ENCODE data around the gene SSTR1. TPM values are rescaled to one million over a fixed set of nuclear protein-coding genes. Genes with fewer than 3 reads are reported as not detected.

The SSTR1 gene
- total RNA-seq, 1 experiment from 2014 or later = 0.07 TPM

- Histone ChIP-seq H3F3A (ENCODE audit: low read length, unreplicated experiment) (no peaks in the 10 kb centered on the region), H3K9ac (ENCODE audit: low read length) (no peak overlapping the region), H3K9me2 (replicated peaks; ENCODE audit: low read length) (no peaks in the 10 kb centered on the region), H3K27ac (ENCODE audit: low read length) (no peak overlapping the region), H2AFZ (ENCODE audit: low read length) (peak overlapping the region; percentile 69), H4K20me1 (ENCODE audit: low read length) (no peaks in the 10 kb centered on the region), H3K4me1 (ENCODE audit: insufficient read depth, low read length) (peaks cover 7% of the 10 kb centered on the region; the same call in 1 of the 2 replicates), H3K79me2 (ENCODE audit: low read length) (no peaks in the 10 kb centered on the region), H3K4me2 (ENCODE audit: low read length) (peak overlapping the region; percentile 81), H3K27me3 (ENCODE audit: low read length) (peaks cover 51% of the 10 kb centered on the region), H3K4me3 (ENCODE audit: low read length) (peak overlapping the region; percentile 62), H3K36me3 (ENCODE audit: low read depth, low read length) (no peaks in the 10 kb centered on the region), H3K9me3 (ENCODE audit: low read length) (no peaks in the 10 kb centered on the region)
- no peak for DNase-seq
- CTCF ChIA-PET = no interaction called here
- TF ChIP-seq EZH2phosphoT487 (IDR thresholded peaks at IDR 0.05; ENCODE audit: borderline replicate concordance, low read length) (0 out of 2 replicates have a peak, but pooled peaks have one; percentile 14), CTCF (conservative IDR thresholded peaks at IDR 0.05; ENCODE audit: low read depth, low read length) (no peak), EZH2 (IDR thresholded peaks at IDR 0.05; ENCODE audit: low read length, unreplicated experiment) (no peak)
- intact Hi-C loops (cut with micrococcal nuclease) = no loop called here
- no peak for ATAC-seq
- POLR2A ChIA-PET (ENCODE audit: unreplicated experiment) = no interaction called here
- no TSS peak for BruUV-seq (replicated peaks)
Observed at GRCh38 chr14:38208618-38209562, 1.2 kb downstream of the SSTR1 start.

GRCh38 chr14:38209572-38210557 is 2.2 kb downstream of the SSTR1 start:
- TF ChIP-seq CTCF (conservative IDR thresholded peaks at IDR 0.05; ENCODE audit: low read depth, low read length) = no peak
- no peak for TF ChIP-seq EZH2 (IDR thresholded peaks at IDR 0.05; ENCODE audit: low read length, unreplicated experiment)
- no peak for TF ChIP-seq EZH2phosphoT487 (IDR thresholded peaks at IDR 0.05; ENCODE audit: borderline replicate concordance, low read length)
- no peak overlapping the region for H3K9ac ChIP-seq (ENCODE audit: low read length)
- no peak overlapping the region; the same call in 1 of the 2 replicates for H3K4me2 ChIP-seq (ENCODE audit: low read length)
- H4K20me1 ChIP-seq (ENCODE audit: low read length) = no peaks in the 10 kb centered on the region
- no peaks in the 10 kb centered on the region for H3F3A ChIP-seq (ENCODE audit: low read length, unreplicated experiment)
- ChIA-PET POLR2A (ENCODE audit: unreplicated experiment) (no interaction called here), CTCF (no interaction called here)
- peak; percentile 61 for ATAC-seq
- H3K4me1 ChIP-seq (ENCODE audit: insufficient read depth, low read length) = peaks cover 7% of the 10 kb centered on the region; the same call in 1 of the 2 replicates
- no peaks in the 10 kb centered on the region for H3K79me2 ChIP-seq (ENCODE audit: low read length)
- no peaks in the 10 kb centered on the region for H3K9me3 ChIP-seq (ENCODE audit: low read length)
- H3K27me3 ChIP-seq (ENCODE audit: low read length) = peaks cover 51% of the 10 kb centered on the region
- H3K9me2 ChIP-seq (replicated peaks; ENCODE audit: low read length) = no peaks in the 10 kb centered on the region
- intact Hi-C loops (cut with micrococcal nuclease) = no loop called here
- no peak overlapping the region; the same call in 1 of the 2 replicates for H3K4me3 ChIP-seq (ENCODE audit: low read length)
- H3K27ac ChIP-seq (ENCODE audit: low read length) = no peak overlapping the region
- no TSS peak for BruUV-seq (replicated peaks)
- peak; percentile 71 for DNase-seq
- no peaks in the 10 kb centered on the region for H3K36me3 ChIP-seq (ENCODE audit: low read depth, low read length)
- H2AFZ ChIP-seq (ENCODE audit: low read length) = no peak overlapping the region

All from PC-3 (cell line).